Naive thymus-derived CD4-positive, alpha-beta T cell (primary cell): ENCODE data around the gene ZNF423. TPM values are rescaled to one million over a fixed set of nuclear protein-coding genes. Genes with fewer than 3 reads are reported as not detected.
"Not testable (repeated sequence)": the region's sequence is repeated elsewhere in the genome, so short reads cannot be mapped to it uniquely, and the experiment has no call there.

Experiments used
- ATAC-seq: fragments of 150-1000 bp; cut with Tn5 transposase; 2 replicates; pipeline ENCODE4 v1.10.0; 2021; ENCODE audit warnings: mild to moderate bottlenecking, moderate library complexity
- CTCF ChIA-PET: fragments of 350-600 bp; sonication (Branson Sonifier 250); formaldehyde crosslinking; loops from one replicate; lab custom pipeline; 2021; ENCODE audit warnings: antibody characterized with exemption; lab: Charles Lee
- POLR2A ChIA-PET: fragments of 350-600 bp; sonication (Branson Sonifier 250); formaldehyde crosslinking; loops from one replicate; lab custom pipeline; 2021; ENCODE audit warnings: antibody characterized with exemption, inconsistent platforms; lab: Charles Lee
- DNase-seq, 9 donors: peaks; one replicate each; pipeline versions ENCODE4 v3.0.0 to v3.0.0-alpha.2; 2020 to 2022; ENCODE audit warnings: mixed read lengths in 1 of 9
- H3K27ac ChIP-seq: one replicate; pipeline ENCODE4 v1.7.0; 2013; ENCODE audit warnings: mild to moderate bottlenecking, low read depth, low read length, moderate library complexity
- H3K27me3 ChIP-seq, 2 donors: one replicate each; pipeline ENCODE4 v1.7.0; 2013; ENCODE audit warnings: low read length in 2 of 2, mild to moderate bottlenecking in 2 of 2, moderate library complexity in 2 of 2; ENCODE audit not compliant: control insufficient read depth in 2 of 2, insufficient read depth in 2 of 2
- H3K36me3 ChIP-seq, 3 experiments: 1 replicate in 2 of 3; 2 replicates in 1 of 3; pipeline ENCODE4 v1.7.0; 2013; ENCODE audit warnings: low read length in 3 of 3, mild to moderate bottlenecking in 3 of 3, moderate library complexity in 1 of 3; ENCODE audit not compliant: insufficient read depth in 3 of 3, control insufficient read depth in 2 of 3
- H3K4me1 ChIP-seq, 2 donors: one replicate each; pipeline ENCODE4 v1.7.0; 2013; ENCODE audit warnings: low read length in 2 of 2, mild to moderate bottlenecking in 2 of 2, moderate library complexity in 1 of 2; ENCODE audit not compliant: control insufficient read depth in 2 of 2, insufficient read depth in 2 of 2
- H3K4me3 ChIP-seq: 2 replicates; pipeline ENCODE4 v1.7.0; 2013; ENCODE audit warnings: mild to moderate bottlenecking, low read length
- H3K9me3 ChIP-seq, 3 experiments: 1 replicate in 2 of 3; 2 replicates in 1 of 3; pipeline ENCODE4 v1.7.0; 2013; ENCODE audit warnings: low read length in 3 of 3; ENCODE audit not compliant: control insufficient read depth in 2 of 3
- H3K27ac Mint-ChIP-seq, 9 donors: one replicate each; pipeline ENCODE4 v1.8.0; 2020 to 2022; ENCODE audit warnings: mixed read lengths in 9 of 9, mild to moderate bottlenecking in 8 of 9, moderate library complexity in 5 of 9, inconsistent platforms in 2 of 9
- H3K27me3 Mint-ChIP-seq, 5 donors: one replicate each; pipeline ENCODE4 v1.8.0; 2021 to 2022; ENCODE audit warnings: mixed read lengths in 5 of 5, mild to moderate bottlenecking in 1 of 5
- H3K36me3 Mint-ChIP-seq, 5 donors: one replicate each; pipeline ENCODE4 v1.8.0; 2020 to 2022; ENCODE audit warnings: mixed read lengths in 5 of 5, mild to moderate bottlenecking in 3 of 5, inconsistent platforms in 1 of 5
- H3K4me1 Mint-ChIP-seq, 7 donors: one replicate each; pipeline ENCODE4 v1.8.0; 2020 to 2022; ENCODE audit warnings: mixed read lengths in 7 of 7, mild to moderate bottlenecking in 3 of 7, inconsistent platforms in 1 of 7
- H3K4me3 Mint-ChIP-seq, 10 donors: one replicate each; pipeline ENCODE4 v1.8.0; 2020 to 2022; ENCODE audit warnings: mild to moderate bottlenecking in 10 of 10, mixed read lengths in 10 of 10, moderate library complexity in 6 of 10, inconsistent platforms in 2 of 10
- H3K9me3 Mint-ChIP-seq, 11 donors: one replicate each; pipeline ENCODE4 v1.8.0; 2020 to 2022; ENCODE audit warnings: mixed read lengths in 11 of 11, mild to moderate bottlenecking in 4 of 11, inconsistent platforms in 1 of 11, moderate library complexity in 1 of 11
- intact Hi-C, 2 donors: fragments of 100-400 bp; cut with micrococcal nuclease; formaldehyde crosslinking; loops; one replicate each; pipeline ENCODE4 v1.15.1; 2023
- polyA plus RNA-seq, 2 donors: library from polyadenylated mRNA; unstranded; fragments of 300-500 nt; fragmentation: Illumina TruSeq; gene quantifications; one replicate each; pipeline ENCODE4 v1.2.3, GENCODE V29; 2021
- total RNA-seq, 6 experiments: library from RNA in 5 of 6; stranded (reverse) in 5 of 6; gene quantifications; 1 replicate in 5 of 6; 2 replicates in 1 of 6; pipeline ENCODE4 v1.2.3 and lab custom pipeline; 2021 to 2026

The ZNF423 gene
- total and polyA plus RNA-seq, 7 experiments from 2014 or later: not detected

GRCh38 chr16:49871824-49872223 is 15.9 kb upstream of the ZNF423 start:
- H3K36me3 ChIP-seq, H3K9me3 Mint-ChIP-seq, H3K27me3 ChIP-seq, H3K9me3 ChIP-seq, POLR2A ChIA-PET, H3K4me1 Mint-ChIP-seq, intact Hi-C loops, H3K4me3 Mint-ChIP-seq, ATAC-seq, DNase-seq, H3K36me3 Mint-ChIP-seq, H3K4me1 ChIP-seq, CTCF ChIA-PET, H3K4me3 ChIP-seq, H3K27ac ChIP-seq, H3K27ac Mint-ChIP-seq: not testable (repeated sequence)
- H3K27me3 Mint-ChIP-seq: peaks cover 17 to 33% (median 25%) of the 10 kb centered on the region in 5 donors

GRCh38 chr16:49869731-49870130 is 13.8 kb upstream of the ZNF423 start:
- intact Hi-C loops: no loop called here
- Mint-ChIP-seq H3K27ac (no peak overlapping the region), H3K36me3 (no peaks in the 10 kb centered on the region), H3K4me3 (no peak overlapping the region), H3K4me1 (no peaks in the 10 kb centered on the region), H3K9me3 (no peaks in the 10 kb centered on the region), H3K27me3 (peaks cover 5 to 23% (median 12%) of the 10 kb centered on the region in 5 donors)
- H3K36me3 ChIP-seq: no peaks in the 10 kb centered on the region
- H3K27me3 ChIP-seq: no peaks in the 10 kb centered on the region
- ATAC-seq: no peak
- no peaks in the 10 kb centered on the region for H3K9me3 ChIP-seq
- no peaks in the 10 kb centered on the region for H3K4me1 ChIP-seq
- DNase-seq: no peak
- CTCF ChIA-PET: interaction anchor here (0.6 kb wide), 1 partner anchor 459 kb away, joined by 3 read pairs; no protein-coding TSS in a partner anchor
- POLR2A ChIA-PET: no interaction called here
- H3K4me3 ChIP-seq: no peak overlapping the region
- H3K27ac ChIP-seq: no peak overlapping the region

GRCh38 chr16:49867796-49868668 is 12.1 kb upstream of the ZNF423 start:
- H3K9me3 ChIP-seq: no peaks in the 10 kb centered on the region
- POLR2A ChIA-PET: no interaction called here
- Mint-ChIP-seq H3K27ac (no peak overlapping the region), H3K4me3 (no peak overlapping the region), H3K9me3 (no peaks in the 10 kb centered on the region), H3K36me3 (no peaks in the 10 kb centered on the region), H3K4me1 (no peaks in the 10 kb centered on the region), H3K27me3 (peaks cover 5 to 13% (median 8%) of the 10 kb centered on the region in 5 donors)
- intact Hi-C loops: no loop called here
- no peaks in the 10 kb centered on the region for H3K4me1 ChIP-seq
- H3K4me3 ChIP-seq: no peak overlapping the region
- no peaks in the 10 kb centered on the region for H3K27me3 ChIP-seq
- H3K36me3 ChIP-seq: no peaks in the 10 kb centered on the region
- no peak overlapping the region for H3K27ac ChIP-seq
- ATAC-seq (no peak), DNase-seq (no peak)
- CTCF ChIA-PET: no interaction called here

GRCh38 chr16:49867234-49867633 is 11.3 kb upstream of the ZNF423 start:
- Histone ChIP-seq H3K27me3 (no peaks in the 10 kb centered on the region), H3K4me1 (no peaks in the 10 kb centered on the region), H3K9me3 (no peaks in the 10 kb centered on the region), H3K27ac (no peak overlapping the region), H3K4me3 (no peak overlapping the region), H3K36me3 (no peaks in the 10 kb centered on the region)
- POLR2A ChIA-PET: no interaction called here
- no peak overlapping the region for H3K27ac Mint-ChIP-seq
- CTCF ChIA-PET: no interaction called here
- H3K4me3 Mint-ChIP-seq: no peak overlapping the region
- no peaks in the 10 kb centered on the region for H3K4me1 Mint-ChIP-seq
- intact Hi-C loops: no loop called here
- DNase-seq (no peak), ATAC-seq (no peak)
- no peaks in the 10 kb centered on the region for H3K9me3 Mint-ChIP-seq
- peaks cover 4 to 14% (median 11%) of the 10 kb centered on the region in 5 donors for H3K27me3 Mint-ChIP-seq
- no peaks in the 10 kb centered on the region for H3K36me3 Mint-ChIP-seq

- no peak for DNase-seq
- Histone ChIP-seq H3K4me3 (no peak overlapping the region), H3K36me3 (no peaks in the 10 kb centered on the region), H3K27ac (no peak overlapping the region), H3K4me1 (no peaks in the 10 kb centered on the region), H3K27me3 (no peaks in the 10 kb centered on the region), H3K9me3 (no peaks in the 10 kb centered on the region)
- Mint-ChIP-seq H3K4me3 (no peak overlapping the region), H3K27me3 (peaks cover 4 to 19% (median 12%) of the 10 kb centered on the region in 5 donors), H3K36me3 (no peaks in the 10 kb centered on the region), H3K4me1 (peaks cover 0 to 2% (median 0%) of the 10 kb centered on the region in 7 donors), H3K27ac (no peak overlapping the region), H3K9me3 (no peaks in the 10 kb centered on the region)
- ATAC-seq: no peak
- intact Hi-C loops: no loop called here
- CTCF ChIA-PET: no interaction called here
- POLR2A ChIA-PET: no interaction called here
Measured at GRCh38 chr16:49866595-49867071, 10.7 kb upstream of the ZNF423 start.

- H3K27ac Mint-ChIP-seq: no peak overlapping the region
- peaks cover 0 to 44% (median 14%) of the 10 kb centered on the region in 5 donors for H3K27me3 Mint-ChIP-seq
- POLR2A ChIA-PET: no interaction called here
- Histone ChIP-seq H3K4me3 (no peak overlapping the region), H3K36me3 (no peaks in the 10 kb centered on the region), H3K4me1 (peaks cover 0 to under 1% of the 10 kb centered on the region in 2 donors), H3K27me3 (no peaks in the 10 kb centered on the region), H3K27ac (no peak overlapping the region), H3K9me3 (no peaks in the 10 kb centered on the region)
- ATAC-seq (no peak), DNase-seq (no peak)
- CTCF ChIA-PET: no interaction called here
- no peaks in the 10 kb centered on the region for H3K36me3 Mint-ChIP-seq
- H3K9me3 Mint-ChIP-seq: no peaks in the 10 kb centered on the region
- no peak overlapping the region for H3K4me3 Mint-ChIP-seq
- peaks cover 0 to 14% (median 7%) of the 10 kb centered on the region in 7 donors for H3K4me1 Mint-ChIP-seq
- intact Hi-C loops: no loop called here
Measured at GRCh38 chr16:49862694-49863093, 6.8 kb upstream of the ZNF423 start.

GRCh38 chr16:49861299-49861698 is 5.4 kb upstream of the ZNF423 start:
- H3K27me3 Mint-ChIP-seq: peaks cover 0 to 53% (median 17%) of the 10 kb centered on the region in 5 donors
- DNase-seq: no peak
- ATAC-seq: no peak
- Histone ChIP-seq H3K4me1 (peaks cover 0 to 5% of the 10 kb centered on the region in 2 donors), H3K9me3 (no peaks in the 10 kb centered on the region), H3K27me3 (no peaks in the 10 kb centered on the region), H3K4me3 (no peak overlapping the region), H3K36me3 (no peaks in the 10 kb centered on the region), H3K27ac (no peak overlapping the region)
- no peaks in the 10 kb centered on the region for H3K36me3 Mint-ChIP-seq
- no peaks in the 10 kb centered on the region for H3K9me3 Mint-ChIP-seq
- ChIA-PET CTCF (no interaction called here), POLR2A (no interaction called here)
- H3K4me1 Mint-ChIP-seq: peaks cover 0 to 18% (median 11%) of the 10 kb centered on the region in 7 donors
- no peak overlapping the region for H3K4me3 Mint-ChIP-seq
- no peak overlapping the region for H3K27ac Mint-ChIP-seq
- intact Hi-C loops: no loop called here
